Measurements from ENCODE around the gene ZPLD1. TPM values are rescaled to one million over a fixed set of nuclear protein-coding genes. Genes with fewer than 3 reads are reported as not detected.

The ZPLD1 gene
- total RNA-seq, 1 experiment from 2014 or later, result not detected

GRCh38 chr3:102505542-102505941 lies 70.7 kb downstream of the ZPLD1 start:
- BruUV-seq (replicated peaks), result no TSS peak
- no peak for TF ChIP-seq TCF7L2 (IDR thresholded peaks at IDR 0.05; ENCODE audit: low read depth, low read length)
- TF ChIP-seq SIN3A (IDR thresholded peaks at IDR 0.05; ENCODE audit: borderline replicate concordance, insufficient read depth, low read depth, low read length), result no peak
- TF ChIP-seq POLR2AphosphoS5 (IDR thresholded peaks at IDR 0.05; ENCODE audit: low read depth, low read length), result no peak
- TF ChIP-seq, protein P1, sequence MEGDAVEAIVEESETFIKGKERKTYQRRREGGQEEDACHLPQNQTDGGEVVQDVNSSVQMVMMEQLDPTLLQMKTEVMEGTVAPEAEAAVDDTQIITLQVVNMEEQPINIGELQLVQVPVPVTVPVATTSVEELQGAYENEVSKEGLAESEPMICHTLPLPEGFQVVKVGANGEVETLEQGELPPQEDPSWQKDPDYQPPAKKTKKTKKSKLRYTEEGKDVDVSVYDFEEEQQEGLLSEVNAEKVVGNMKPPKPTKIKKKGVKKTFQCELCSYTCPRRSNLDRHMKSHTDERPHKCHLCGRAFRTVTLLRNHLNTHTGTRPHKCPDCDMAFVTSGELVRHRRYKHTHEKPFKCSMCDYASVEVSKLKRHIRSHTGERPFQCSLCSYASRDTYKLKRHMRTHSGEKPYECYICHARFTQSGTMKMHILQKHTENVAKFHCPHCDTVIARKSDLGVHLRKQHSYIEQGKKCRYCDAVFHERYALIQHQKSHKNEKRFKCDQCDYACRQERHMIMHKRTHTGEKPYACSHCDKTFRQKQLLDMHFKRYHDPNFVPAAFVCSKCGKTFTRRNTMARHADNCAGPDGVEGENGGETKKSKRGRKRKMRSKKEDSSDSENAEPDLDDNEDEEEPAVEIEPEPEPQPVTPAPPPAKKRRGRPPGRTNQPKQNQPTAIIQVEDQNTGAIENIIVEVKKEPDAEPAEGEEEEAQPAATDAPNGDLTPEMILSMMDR (IDR thresholded peaks at IDR 0.05), result no peak
- TF ChIP-seq, protein P2, sequence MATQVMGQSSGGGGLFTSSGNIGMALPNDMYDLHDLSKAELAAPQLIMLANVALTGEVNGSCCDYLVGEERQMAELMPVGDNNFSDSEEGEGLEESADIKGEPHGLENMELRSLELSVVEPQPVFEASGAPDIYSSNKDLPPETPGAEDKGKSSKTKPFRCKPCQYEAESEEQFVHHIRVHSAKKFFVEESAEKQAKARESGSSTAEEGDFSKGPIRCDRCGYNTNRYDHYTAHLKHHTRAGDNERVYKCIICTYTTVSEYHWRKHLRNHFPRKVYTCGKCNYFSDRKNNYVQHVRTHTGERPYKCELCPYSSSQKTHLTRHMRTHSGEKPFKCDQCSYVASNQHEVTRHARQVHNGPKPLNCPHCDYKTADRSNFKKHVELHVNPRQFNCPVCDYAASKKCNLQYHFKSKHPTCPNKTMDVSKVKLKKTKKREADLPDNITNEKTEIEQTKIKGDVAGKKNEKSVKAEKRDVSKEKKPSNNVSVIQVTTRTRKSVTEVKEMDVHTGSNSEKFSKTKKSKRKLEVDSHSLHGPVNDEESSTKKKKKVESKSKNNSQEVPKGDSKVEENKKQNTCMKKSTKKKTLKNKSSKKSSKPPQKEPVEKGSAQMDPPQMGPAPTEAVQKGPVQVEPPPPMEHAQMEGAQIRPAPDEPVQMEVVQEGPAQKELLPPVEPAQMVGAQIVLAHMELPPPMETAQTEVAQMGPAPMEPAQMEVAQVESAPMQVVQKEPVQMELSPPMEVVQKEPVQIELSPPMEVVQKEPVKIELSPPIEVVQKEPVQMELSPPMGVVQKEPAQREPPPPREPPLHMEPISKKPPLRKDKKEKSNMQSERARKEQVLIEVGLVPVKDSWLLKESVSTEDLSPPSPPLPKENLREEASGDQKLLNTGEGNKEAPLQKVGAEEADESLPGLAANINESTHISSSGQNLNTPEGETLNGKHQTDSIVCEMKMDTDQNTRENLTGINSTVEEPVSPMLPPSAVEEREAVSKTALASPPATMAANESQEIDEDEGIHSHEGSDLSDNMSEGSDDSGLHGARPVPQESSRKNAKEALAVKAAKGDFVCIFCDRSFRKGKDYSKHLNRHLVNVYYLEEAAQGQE (IDR thresholded peaks at IDR 0.05; ENCODE audit: insufficient read depth in 1 of 2, low read depth in 2 of 2, low read length in 1 of 2), result no peak
- Histone ChIP-seq H3K36me3 (ENCODE audit: control insufficient read depth, insufficient read depth, low read length) (no peaks in the 10 kb centered on the region), H3K4me3 (ENCODE audit: low read depth in 2 of 2, low read length in 2 of 2) (no peak overlapping the region), H3K27ac (ENCODE audit: low read length) (no peak overlapping the region), H3K9me3 (ENCODE audit: control insufficient read depth, insufficient read depth, low read depth, low read length) (no peaks in the 10 kb centered on the region; the same call in 1 of the 2 replicates), H3K27me3 (ENCODE audit: control insufficient read depth, insufficient read depth, low read length) (no peaks in the 10 kb centered on the region), H3K4me1 (ENCODE audit: control insufficient read depth, insufficient read depth, low read length) (no peaks in the 10 kb centered on the region)
- intact Hi-C loops (cut with micrococcal nuclease; ENCODE audit: unreplicated experiment), result no loop called here
- DNase-seq (ENCODE audit: low read depth, low spot score), result no peak
- in situ Hi-C loops (cut with HindIII; ENCODE audit: low pct_unique_long_range_greater_than_20kb, low sequenced_read_pairs), result no loop called here
- ATAC-seq, result no peak
- ChIA-PET POLR2A (no interaction called here), CTCF (no interaction called here)

DNA sequence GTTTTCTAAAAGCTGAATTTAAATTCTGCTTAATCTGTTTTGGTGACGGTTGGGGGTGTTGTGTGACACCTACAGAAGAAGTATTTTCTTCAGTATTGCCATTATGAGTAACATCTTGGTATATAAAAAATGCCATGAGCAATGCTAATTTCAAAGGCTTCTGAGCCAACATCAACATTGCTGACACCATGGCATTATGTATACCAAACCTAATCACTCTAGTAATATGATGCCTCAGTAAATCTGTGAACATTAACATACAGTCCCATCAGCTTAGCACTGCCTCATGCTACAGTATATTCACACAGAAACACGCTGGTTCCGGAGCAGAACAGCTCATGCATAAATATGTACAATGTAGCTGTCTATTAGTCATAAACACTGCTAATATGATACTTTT lies 75.8 kb downstream of the ZPLD1 start:
- ATAC-seq (no peak; the same call in 1 of the 2 replicates), DNase-seq (ENCODE audit: low read depth, low spot score) (peak; percentile 47)
- ChIA-PET CTCF (no interaction called here), POLR2A (no interaction called here)
- Histone ChIP-seq H3K4me1 (ENCODE audit: control insufficient read depth, insufficient read depth, low read length) (no peaks in the 10 kb centered on the region), H3K27ac (ENCODE audit: low read length) (no peak overlapping the region), H3K4me3 (ENCODE audit: low read depth in 2 of 2, low read length in 2 of 2) (no peak overlapping the region), H3K36me3 (ENCODE audit: control insufficient read depth, insufficient read depth, low read length) (no peaks in the 10 kb centered on the region), H3K27me3 (ENCODE audit: control insufficient read depth, insufficient read depth, low read length) (no peaks in the 10 kb centered on the region), H3K9me3 (ENCODE audit: control insufficient read depth, insufficient read depth, low read depth, low read length) (no peaks in the 10 kb centered on the region; the same call in 1 of the 2 replicates)
- in situ Hi-C loops (cut with HindIII; ENCODE audit: low pct_unique_long_range_greater_than_20kb, low sequenced_read_pairs) (no loop called here), intact Hi-C loops (cut with micrococcal nuclease; ENCODE audit: unreplicated experiment) (no loop called here)
- TF ChIP-seq, protein P1 (IDR thresholded peaks at IDR 0.05), result no peak
- TF ChIP-seq POLR2AphosphoS5 (IDR thresholded peaks at IDR 0.05; ENCODE audit: low read depth, low read length), result no peak
- TF ChIP-seq SIN3A (IDR thresholded peaks at IDR 0.05; ENCODE audit: borderline replicate concordance, insufficient read depth, low read depth, low read length), result no peak
- TF ChIP-seq, protein P2 (IDR thresholded peaks at IDR 0.05; ENCODE audit: insufficient read depth in 1 of 2, low read depth in 2 of 2, low read length in 1 of 2), result no peak
- TF ChIP-seq TCF7L2 (IDR thresholded peaks at IDR 0.05; ENCODE audit: low read depth, low read length), result no peak
- BruUV-seq (replicated peaks), result no TSS peak

All from Panc1 (cell line).